Loucy (cell line): ENCODE measurements around the gene NCOA5.

Source experiments
- H2AFZ ChIP-seq: fragments of 200-600 bp; sonication (generic); 2 replicates; pipeline ENCODE4 v1.6.0; 2016; ENCODE audit warnings: antibody characterized with exemption, mild to moderate bottlenecking, low read length, moderate library complexity
- H3F3A ChIP-seq: fragments of 200-600 bp; 2 replicates; pipeline ENCODE4 v1.6.0; 2016; ENCODE audit warnings: antibody characterized with exemption, low read depth, mild to moderate bottlenecking
- H3K27me3 ChIP-seq: fragments of 200-600 bp; sonication (generic); 2 replicates; pipeline ENCODE4 v1.6.1; 2014; ENCODE audit warnings: low read length, mild to moderate bottlenecking; ENCODE audit not compliant: insufficient read depth, poor library complexity, severe bottlenecking
- H3K36me3 ChIP-seq: fragments of 200-600 bp; sonication (generic); 2 replicates; pipeline ENCODE4 v1.6.1; 2016; ENCODE audit warnings: low read length; ENCODE audit not compliant: insufficient read depth
- H3K4me1 ChIP-seq: fragments of 200-600 bp; sonication (generic); 2 replicates; pipeline ENCODE4 v1.5.1; 2014; ENCODE audit warnings: low read length, mild to moderate bottlenecking; ENCODE audit not compliant: insufficient read depth, poor library complexity, severe bottlenecking
- H3K4me2 ChIP-seq: fragments of 200-600 bp; sonication (generic); 2 replicates; pipeline ENCODE4 v1.6.0; 2014; ENCODE audit warnings: antibody characterized with exemption, low read length, low read depth, mild to moderate bottlenecking; ENCODE audit not compliant: poor library complexity, severe bottlenecking
- H3K4me3 ChIP-seq: fragments of 200-600 bp; sonication (generic); 2 replicates; pipeline ENCODE4 v1.5.1; 2014; ENCODE audit warnings: low read length, mild to moderate bottlenecking, mixed read lengths; ENCODE audit not compliant: poor library complexity, severe bottlenecking
- H3K79me2 ChIP-seq: fragments of 200-600 bp; sonication (generic); 2 replicates; pipeline ENCODE4 v1.6.1; 2014; ENCODE audit warnings: low read length; ENCODE audit not compliant: insufficient read depth
- H3K9ac ChIP-seq: fragments of 200-600 bp; sonication (generic); 2 replicates; pipeline ENCODE4 v1.6.0; 2014; ENCODE audit warnings: mild to moderate bottlenecking, low read depth, low read length, moderate library complexity; ENCODE audit not compliant: poor library complexity, severe bottlenecking
- H3K9me2 ChIP-seq: fragments of 200-600 bp; sonication (generic); replicated peaks from 2 replicates; pipeline ENCODE4 v1.6.1; 2016; ENCODE audit warnings: low read depth, low read length, mixed read lengths
- H3K9me3 ChIP-seq: fragments of 200-600 bp; sonication (generic); 2 replicates; pipeline ENCODE4 v1.6.1; 2014; ENCODE audit warnings: mild to moderate bottlenecking, antibody characterized with exemption, low read length, low read depth; ENCODE audit not compliant: insufficient read depth
- H4K20me1 ChIP-seq: fragments of 200-600 bp; sonication (generic); 2 replicates; pipeline ENCODE4 v1.6.0; 2014; ENCODE audit warnings: antibody characterized with exemption, low read length, mild to moderate bottlenecking; ENCODE audit not compliant: insufficient read depth, poor library complexity, severe bottlenecking
- EZH2phosphoT487 ChIP-seq: fragments of 200-600 bp; IDR thresholded peaks from 2 replicates; pipeline ENCODE4 v1.6.1; 2018; ENCODE audit warnings: antibody characterized with exemption, mild to moderate bottlenecking, moderate library complexity, borderline replicate concordance
- TF ChIP-seq, protein P1 (sequence below): fragments of 200-600 bp; sonication (generic); conservative IDR thresholded peaks from 2 replicates; pipeline ENCODE4 v1.5.1; 2014; ENCODE audit warnings: mild to moderate bottlenecking, antibody characterized with exemption, low read length

The NCOA5 gene

DNA sequence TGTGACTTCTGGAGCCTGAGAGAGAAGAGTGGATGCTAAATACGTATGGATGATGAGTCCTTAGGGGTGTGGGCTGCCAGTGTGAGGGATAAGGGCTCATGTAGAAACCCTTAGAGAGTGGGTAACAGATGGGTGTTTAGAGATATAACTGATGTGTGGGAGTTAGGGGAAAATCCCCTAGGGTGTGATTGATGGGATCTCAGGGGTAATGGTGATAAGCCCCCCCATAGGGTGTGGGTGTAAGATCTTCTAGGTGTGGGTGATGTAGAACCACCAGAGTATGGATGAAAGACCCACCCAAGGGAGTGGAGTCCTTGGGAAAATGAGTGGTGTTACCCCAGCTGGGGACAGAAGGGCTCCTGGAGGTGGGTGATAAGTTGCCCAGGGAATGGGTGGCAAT is 34.5 kb downstream of the NCOA5 start:
- H3K79me2 ChIP-seq, result no peaks in the 10 kb centered on the region
- H3F3A ChIP-seq, result no peaks in the 10 kb centered on the region
- no peak overlapping the region for H3K9ac ChIP-seq
- H4K20me1 ChIP-seq, result peaks cover 2% of the 10 kb centered on the region
- H3K9me2 ChIP-seq, result no peaks in the 10 kb centered on the region
- no peak overlapping the region for H2AFZ ChIP-seq
- H3K4me2 ChIP-seq, result no peak overlapping the region
- peaks cover 7% of the 10 kb centered on the region for H3K4me1 ChIP-seq
- TF ChIP-seq EZH2phosphoT487, result no peak
- TF ChIP-seq, protein P1, sequence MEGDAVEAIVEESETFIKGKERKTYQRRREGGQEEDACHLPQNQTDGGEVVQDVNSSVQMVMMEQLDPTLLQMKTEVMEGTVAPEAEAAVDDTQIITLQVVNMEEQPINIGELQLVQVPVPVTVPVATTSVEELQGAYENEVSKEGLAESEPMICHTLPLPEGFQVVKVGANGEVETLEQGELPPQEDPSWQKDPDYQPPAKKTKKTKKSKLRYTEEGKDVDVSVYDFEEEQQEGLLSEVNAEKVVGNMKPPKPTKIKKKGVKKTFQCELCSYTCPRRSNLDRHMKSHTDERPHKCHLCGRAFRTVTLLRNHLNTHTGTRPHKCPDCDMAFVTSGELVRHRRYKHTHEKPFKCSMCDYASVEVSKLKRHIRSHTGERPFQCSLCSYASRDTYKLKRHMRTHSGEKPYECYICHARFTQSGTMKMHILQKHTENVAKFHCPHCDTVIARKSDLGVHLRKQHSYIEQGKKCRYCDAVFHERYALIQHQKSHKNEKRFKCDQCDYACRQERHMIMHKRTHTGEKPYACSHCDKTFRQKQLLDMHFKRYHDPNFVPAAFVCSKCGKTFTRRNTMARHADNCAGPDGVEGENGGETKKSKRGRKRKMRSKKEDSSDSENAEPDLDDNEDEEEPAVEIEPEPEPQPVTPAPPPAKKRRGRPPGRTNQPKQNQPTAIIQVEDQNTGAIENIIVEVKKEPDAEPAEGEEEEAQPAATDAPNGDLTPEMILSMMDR, result no peak
- H3K36me3 ChIP-seq, result no peaks in the 10 kb centered on the region
- H3K9me3 ChIP-seq, result no peaks in the 10 kb centered on the region
- H3K4me3 ChIP-seq, result no peak overlapping the region
- no peaks in the 10 kb centered on the region for H3K27me3 ChIP-seq

DNA sequence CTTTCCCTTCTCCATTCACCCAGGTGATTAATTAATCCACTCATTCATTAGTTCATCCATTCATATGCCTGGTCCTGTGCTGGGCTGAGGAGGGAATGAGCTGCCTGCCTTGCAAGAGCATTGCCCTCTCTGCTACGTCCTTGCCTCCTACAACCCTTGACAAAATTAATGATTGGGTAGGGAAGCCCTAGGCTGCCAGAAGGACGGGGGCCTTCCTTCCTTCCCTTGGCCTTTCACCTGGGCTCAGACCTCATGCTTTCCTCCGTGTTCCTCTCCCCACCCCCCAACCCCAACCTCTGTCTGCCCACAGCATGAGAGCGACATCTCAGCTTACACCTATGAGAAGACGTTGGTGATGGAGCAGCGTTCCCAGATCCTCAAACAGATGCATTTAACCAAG is 35.2 kb downstream of the NCOA5 start:
- no peaks in the 10 kb centered on the region for H3K27me3 ChIP-seq
- TF ChIP-seq, protein P1, result no peak
- no peak for TF ChIP-seq EZH2phosphoT487
- H2AFZ ChIP-seq, result no peak overlapping the region
- H3K4me2 ChIP-seq, result no peak overlapping the region
- H3K9me3 ChIP-seq, result no peaks in the 10 kb centered on the region
- H3K4me3 ChIP-seq, result no peak overlapping the region
- no peaks in the 10 kb centered on the region for H3F3A ChIP-seq
- H4K20me1 ChIP-seq, result no peaks in the 10 kb centered on the region
- no peaks in the 10 kb centered on the region for H3K9me2 ChIP-seq
- H3K79me2 ChIP-seq, result no peaks in the 10 kb centered on the region
- H3K4me1 ChIP-seq, result no peaks in the 10 kb centered on the region
- no peaks in the 10 kb centered on the region for H3K36me3 ChIP-seq
- H3K9ac ChIP-seq, result no peak overlapping the region

DNA sequence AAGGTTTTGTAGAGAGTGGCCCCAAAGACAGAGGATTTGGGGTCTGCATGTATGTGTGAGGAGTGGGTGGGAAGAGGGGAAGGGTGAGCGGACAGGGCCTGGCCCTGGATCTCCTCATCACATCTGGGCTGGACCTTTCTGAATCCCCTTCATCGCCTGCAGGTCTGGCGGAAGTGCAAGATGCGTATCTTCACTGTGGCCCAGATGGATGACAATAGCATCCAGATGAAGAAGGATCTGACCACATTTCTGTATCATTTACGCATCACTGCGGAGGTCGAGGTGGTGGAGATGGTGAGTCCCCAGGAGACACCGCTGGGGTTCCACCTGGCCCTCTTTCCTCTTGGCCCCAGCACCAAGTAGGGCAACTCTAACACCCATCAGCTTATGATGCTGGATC is 36.3 kb downstream of the NCOA5 start:
- Histone ChIP-seq H2AFZ (no peak overlapping the region), H3K36me3 (no peaks in the 10 kb centered on the region), H3K79me2 (no peaks in the 10 kb centered on the region), H3K4me1 (no peaks in the 10 kb centered on the region), H3K4me3 (no peak overlapping the region), H3K27me3 (no peaks in the 10 kb centered on the region), H3K9ac (no peak overlapping the region), H3K4me2 (no peak overlapping the region), H3F3A (no peaks in the 10 kb centered on the region), H3K9me2 (no peaks in the 10 kb centered on the region), H3K9me3 (no peaks in the 10 kb centered on the region), H4K20me1 (no peaks in the 10 kb centered on the region)
- TF ChIP-seq EZH2phosphoT487, result no peak
- TF ChIP-seq, protein P1, result no peak
